Non-pigmented ciliary epithelial cell (primary cell): ENCODE measurements around the gene PIK3R1.

Experiments
- DNase-seq: peaks from one replicate; pipeline ENCODE4 v3.0.0-alpha.2; 2010; ENCODE audit warnings: low read depth

Gene PIK3R1

DNA sequence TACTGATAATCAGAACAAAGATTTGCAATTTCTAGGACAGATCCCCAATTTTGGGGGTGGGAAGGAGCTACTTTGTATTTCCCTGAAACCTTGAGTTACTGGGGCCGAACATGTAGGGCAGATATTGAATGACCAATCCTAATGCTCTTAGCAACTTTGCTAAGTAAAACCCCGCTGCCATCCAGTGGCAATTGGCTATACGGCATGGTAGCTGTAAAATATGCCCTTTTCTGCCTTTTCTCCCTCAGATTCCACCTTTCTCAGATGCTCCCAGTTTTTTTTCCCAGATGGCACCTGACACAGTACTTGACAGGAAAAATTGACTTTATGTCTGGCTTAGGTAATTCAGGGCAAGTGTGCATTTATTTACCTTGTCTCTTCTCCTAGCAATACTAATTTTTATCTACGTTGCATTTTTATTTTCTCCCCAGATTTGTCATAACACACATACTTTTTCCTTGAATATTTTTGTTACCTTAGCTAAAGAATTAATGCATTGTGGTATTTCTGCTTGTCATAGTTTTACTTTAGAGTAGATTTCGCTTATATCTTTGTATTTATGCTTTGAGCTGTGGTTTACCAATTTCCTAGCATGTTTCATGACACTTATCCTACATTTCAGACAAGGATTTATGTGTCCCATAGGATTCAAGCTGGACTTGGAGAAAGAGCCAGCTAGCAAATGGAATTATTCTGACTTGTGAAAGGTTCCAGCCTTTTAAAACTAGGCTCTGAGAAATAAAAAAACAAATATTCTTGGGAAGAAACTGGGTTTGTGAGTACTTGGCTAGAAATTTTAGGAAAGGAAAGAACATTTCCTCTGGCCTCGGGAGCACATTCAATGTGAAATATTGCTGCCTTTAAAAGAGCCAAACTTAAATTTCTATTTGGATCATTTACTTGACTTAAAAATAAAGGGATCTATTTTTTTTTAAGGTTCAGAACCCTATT, 37.4 kb downstream of the PIK3R1 start:
- no peak for DNase-seq

DNA sequence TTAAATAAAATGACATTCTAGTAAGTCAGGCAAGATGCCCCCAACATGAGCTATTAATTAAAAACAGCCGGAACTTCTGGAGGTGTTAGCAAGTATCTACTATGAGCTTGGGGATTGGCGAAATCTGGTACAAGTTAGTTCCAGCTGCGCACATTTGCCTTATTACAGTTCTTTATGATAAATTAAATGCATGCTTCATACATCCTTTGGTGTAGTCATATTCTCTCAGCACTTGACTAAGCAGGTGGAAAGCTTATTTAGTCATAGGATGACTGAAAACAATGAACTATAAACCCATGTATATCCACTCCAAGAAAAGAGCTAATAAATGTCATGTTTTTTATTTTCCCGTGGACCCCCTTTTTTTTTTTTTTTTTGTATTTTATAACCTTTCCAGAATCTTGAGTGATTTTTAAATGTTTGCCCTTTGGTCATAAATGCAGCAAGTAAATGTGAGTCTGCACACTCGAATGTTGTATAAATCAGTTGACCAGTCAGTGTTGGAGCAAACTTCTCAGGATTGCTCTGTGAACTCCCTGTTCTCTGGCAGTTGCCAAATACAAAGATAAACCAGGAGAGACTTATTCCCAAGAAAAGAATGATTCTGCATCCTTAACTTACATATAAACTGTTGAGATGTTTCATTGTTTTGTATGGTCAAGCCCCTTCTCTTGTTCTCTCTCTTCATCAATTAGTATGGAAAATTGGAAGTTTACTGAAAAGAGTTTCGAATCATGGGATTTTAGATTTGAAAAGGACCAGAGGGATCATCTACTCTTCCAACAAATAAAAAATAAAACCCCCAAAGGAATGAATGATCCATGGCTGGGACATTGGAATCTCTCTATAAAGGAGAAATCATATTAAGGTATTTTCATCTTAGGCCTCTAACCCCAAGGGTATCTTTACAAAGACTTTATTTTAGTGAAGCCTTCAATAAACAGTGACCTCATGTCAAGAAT, 38.3 kb downstream of the PIK3R1 start:
- no peak for DNase-seq

DNA sequence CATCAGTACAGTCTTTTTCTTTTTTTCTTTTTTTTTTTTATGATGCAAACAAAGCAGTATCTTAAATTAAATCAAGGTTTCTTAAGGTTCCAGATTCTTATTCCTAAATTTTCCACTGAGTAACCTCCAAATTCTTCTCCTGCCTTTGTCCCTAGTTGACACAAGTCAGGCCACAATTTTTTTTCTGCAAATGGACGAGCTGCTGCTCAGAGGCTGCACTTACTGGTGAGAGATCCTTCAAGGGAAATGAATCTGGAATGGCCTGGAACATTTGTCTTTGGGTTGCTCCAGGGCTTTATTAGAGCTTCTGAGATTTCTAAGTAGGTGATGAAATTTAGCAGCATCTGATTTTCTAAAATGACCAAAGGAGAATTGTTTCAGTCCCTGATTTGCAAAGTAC, 39.3 kb downstream of the PIK3R1 start:
- no peak for DNase-seq

DNA sequence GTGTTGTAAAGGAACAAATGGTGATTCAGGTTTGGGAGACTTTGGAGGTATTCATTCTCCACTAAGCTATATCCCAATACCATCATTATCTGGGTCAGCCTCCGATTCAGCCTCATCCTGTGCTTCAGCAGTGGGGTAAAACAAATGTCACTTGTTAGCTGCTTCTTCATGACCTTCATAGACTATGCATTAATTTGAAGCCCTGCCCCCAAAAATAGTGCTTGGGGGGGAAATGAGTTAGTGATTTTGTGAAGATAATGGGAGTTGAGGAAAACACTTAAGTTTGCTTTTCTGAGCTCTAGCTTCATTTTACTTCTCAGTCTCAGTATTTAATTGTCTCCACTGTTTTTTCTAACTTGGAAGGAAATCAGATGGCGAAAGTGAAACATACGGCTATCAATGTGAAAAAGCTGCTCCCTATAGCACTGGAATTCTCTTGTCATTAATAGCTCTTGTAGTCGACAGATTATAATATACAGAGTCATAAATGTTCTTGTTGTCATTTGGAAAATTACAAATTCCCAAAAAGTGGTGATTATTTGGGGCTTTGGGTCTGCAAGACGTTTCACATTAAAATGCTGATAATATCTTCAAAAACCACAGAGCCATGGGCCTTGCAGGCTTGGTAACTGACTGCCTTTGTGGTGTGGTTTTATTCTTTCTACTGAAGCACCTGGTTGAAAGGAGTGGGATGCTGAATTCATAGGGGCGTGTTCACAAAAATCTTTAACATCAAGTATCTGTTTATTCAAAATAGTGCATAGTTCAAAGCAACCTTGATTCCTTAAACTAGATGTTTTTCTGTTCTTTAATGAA, 40.0 kb downstream of the PIK3R1 start:
- DNase-seq, result no peak

DNA sequence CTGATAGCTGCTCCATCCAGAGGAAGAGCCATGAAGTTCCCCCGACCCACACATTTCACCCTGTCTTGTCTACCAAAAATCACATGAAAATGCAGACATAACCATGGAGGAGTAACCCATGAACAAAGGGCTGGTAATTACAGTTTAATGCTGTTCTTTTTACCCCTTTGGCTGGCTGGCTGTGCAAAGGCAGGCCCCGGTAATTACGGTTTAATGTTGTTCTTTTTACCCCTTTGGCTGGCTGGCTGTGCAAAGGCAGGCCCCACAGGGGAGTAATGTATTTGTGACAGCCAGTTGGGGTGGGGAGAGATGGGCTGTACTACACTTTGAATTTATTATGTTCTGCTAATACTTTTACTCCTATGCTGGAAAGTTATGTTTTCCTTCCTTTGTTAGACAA, 41.7 kb downstream of the PIK3R1 start:
- DNase-seq, result no peak

DNA sequence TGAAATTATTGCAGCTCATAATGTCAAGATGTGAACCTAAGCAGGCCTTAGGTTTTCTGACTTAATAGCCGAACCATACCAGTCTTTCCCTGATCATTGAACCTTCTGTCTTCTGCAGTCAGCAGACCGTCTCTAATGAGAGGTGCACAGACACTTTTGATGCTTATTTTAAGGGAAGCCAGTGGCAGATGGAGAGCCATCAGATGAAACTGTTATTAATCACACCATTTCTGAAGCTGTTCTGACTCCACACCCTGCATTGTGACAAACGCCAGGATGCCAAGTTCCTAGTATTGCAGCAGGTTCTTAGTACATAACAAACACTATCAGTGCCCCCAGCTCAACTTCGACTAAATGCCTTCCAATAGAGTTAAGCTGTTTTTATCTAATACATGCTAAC, 43.0 kb downstream of the PIK3R1 start:
- no peak for DNase-seq

DNA sequence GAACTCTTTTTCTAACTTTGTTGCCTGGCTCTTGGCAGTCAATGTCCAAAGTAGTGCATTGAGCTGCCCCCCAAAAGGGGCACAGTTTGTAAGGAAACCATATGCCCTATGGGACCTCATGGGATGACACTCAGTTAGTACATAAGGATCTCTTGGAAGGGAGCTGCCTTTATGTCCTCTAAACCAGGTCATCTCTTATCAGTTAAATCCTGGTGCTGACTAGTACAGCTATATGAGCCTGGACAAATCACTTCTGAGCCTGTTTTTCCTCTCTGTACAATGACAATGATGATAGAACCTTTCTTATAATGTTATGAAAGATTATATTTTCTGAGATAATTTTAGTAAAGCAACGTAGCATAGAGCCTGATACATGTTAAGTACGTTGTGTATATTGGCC, 44.1 kb downstream of the PIK3R1 start:
- DNase-seq, result no peak

DNA sequence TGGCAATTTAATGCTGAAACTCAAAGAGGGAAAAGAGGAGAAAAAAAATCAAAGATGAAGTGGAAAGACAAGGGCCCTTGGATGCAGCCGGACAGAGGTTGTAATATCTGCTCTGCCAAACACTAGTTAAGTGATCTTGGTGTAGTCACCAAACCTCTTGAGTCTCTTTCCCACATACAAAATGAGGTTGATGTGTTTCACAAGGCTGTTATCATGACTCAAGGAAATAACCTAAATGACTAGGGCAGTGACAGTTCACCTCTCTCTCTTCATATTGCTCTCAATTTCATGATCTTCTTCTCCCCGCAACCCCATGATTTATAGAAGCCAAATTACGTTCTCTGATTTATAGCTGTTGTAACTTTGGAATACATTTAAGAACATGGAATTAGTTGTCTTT, 44.9 kb downstream of the PIK3R1 start:
- no peak for DNase-seq

DNA sequence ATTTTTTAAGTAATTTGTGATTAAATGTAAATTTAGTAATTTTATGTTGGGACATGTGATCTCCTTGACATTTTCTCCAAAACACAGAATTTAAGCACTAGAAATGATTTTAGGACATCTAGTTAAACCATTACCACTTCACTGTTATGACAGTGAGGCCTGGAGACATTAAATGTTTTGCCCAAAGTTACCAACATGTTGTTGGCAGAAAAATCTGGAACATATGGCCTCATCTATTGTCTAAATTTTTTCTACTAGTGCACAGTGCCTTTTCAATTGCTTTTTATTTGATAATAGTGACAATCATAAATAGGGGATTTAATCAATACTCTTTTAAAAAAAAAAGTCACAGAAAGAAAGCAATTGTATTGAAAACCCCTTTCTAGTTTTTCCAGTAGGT, 45.6 kb downstream of the PIK3R1 start:
- DNase-seq, result no peak

DNA sequence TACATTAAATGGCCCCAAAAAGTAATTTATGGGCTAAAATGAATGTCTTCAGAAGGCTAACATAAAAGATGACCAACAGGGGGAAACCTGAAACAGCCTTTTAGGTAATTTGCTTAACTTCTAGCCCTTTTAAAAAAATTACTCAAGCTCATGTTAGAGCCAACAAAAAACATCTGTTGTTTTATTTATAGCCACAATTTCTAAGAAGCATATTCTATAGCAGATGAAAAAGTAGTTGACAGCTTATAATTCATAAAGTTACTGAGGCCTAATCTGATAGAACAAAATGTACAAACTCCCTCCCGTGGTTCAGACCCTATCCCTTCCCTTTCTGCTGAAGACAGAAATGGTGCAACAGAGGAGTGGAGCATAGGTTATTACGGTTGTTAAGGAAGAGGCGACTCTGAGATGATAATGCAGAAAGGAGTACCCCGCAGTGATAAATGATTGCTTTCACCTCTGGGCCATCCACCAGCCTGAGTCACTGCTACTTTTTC, 46.1 kb downstream of the PIK3R1 start:
- no peak for DNase-seq

DNA sequence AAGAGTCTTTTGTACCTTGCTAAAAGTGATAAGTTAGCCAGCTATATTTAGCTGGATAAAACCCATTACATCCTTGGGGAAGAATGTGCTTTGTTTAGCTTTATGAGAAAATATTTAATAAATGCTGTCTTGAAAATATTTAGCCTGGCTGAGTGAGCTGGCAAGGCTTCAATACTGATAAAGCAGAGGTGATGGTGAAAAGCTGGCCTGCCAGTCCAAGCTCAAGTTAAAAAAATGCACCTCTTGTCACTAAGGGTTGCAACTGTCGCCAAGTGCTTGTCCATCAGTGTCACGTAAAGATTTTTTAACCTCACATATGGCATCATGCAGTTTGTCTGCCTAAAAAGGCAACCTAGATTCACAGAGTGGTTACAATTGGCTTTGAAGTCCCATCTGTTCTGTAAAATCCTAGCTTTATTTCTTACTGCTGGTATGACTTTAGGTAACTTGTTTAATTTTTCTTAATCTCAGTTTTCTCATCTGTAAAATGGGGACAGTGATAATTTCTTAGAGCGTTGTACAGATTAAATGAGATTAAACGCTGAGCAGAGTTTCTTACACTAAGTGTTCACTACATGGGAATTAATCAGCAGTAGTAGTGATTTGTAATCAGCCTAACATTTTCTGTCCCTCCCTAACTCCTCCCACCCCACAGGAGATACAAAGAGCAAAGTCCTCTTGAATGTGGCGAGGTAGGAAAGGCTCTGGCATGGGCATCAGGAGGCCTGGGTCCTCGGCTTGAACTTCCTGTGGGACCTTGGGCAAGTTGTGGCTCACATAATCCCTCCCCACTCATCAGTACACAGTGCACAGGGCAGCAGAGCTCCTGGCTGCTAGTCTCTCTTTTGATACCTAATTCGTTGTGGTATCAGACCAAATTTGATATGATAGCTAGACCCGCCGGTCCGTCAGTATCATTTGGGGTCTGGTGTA, 48.7 kb downstream of the PIK3R1 start:
- DNase-seq, result peak; percentile 50

DNA sequence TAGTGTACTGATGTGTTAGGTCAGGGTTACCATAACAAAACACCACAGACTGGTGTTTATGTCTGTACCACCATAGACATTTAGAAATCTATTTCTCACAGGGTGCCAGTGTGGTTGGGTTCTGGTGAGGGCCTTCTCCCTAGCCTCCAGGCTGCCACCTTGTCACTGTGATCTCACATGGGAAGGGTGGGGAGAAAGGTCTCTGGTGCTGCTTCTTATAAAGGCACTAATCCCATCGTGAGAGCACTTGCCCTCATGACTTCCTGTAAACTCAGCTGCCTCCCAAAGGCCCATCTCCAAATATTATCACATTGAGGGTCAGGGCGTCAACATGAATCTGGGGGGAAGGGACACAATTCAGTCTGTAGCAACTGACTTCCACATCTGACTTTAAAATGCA, 49.8 kb downstream of the PIK3R1 start:
- no peak for DNase-seq

DNA sequence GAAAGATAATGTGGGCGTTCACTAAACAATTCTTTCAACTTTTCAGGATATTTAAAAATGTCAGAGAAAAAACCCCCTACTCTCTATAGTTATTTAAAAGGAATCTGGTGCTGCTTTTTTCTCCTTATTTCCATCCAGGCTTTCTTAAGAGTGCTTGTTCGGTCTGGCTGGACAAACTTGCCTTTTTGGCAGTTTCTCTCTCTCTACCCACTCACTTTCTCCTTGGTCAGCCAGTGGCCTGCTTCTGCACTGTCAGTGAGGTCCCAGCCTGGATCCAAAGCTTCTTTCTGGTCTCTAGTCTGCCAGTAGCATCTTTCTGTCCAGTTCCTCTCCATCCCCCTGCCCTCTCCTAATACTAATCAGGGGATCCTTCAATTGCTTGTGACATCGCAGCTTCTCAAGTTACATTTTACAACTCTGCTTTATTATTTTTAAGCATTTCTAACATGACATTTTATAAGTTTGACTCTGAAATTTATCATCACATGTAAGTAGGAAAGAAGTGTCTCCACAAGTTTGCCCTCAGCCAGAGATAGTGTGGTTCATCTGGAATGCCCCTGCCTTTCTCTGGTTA, 50.4 kb downstream of the PIK3R1 start:
- DNase-seq, result no peak

DNA sequence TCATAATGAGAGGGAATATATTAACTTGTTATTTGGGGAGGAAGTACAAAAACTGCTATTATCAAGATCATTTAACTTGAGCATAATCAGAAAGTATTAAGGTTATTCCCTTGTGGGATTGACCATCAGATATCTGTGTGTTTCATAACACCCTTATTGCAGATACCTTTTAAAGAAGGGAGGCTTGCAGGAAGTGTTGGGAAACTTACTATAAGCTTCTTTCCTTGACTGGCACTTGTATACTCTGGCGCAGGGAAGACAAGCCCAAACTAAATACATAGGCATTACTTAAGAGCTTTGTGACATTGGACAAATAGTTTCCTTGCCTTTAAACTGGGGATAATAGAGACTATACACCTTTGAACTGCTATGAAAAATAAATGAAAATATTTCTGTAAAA, 50.9 kb downstream of the PIK3R1 start:
- DNase-seq, result no peak

DNA sequence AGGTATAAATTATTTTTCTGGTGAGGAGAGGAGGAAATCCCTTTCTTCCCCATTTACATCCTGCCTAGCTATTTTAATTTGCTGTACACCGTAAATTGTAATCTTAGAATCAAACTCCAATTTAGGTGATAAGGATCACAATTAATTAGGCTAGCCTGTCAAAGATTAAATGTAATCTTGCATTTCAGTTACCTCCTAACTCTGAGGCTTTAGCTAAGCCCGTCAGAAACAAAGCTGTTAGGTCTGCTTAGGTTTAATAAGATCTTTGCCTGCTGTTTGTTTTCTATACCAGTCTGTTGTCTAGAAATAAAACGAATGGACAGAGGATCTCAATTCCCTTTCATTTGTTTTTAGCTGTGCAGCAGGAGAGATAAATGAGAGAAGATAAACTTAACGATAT, 51.5 kb downstream of the PIK3R1 start:
- no peak for DNase-seq

DNA sequence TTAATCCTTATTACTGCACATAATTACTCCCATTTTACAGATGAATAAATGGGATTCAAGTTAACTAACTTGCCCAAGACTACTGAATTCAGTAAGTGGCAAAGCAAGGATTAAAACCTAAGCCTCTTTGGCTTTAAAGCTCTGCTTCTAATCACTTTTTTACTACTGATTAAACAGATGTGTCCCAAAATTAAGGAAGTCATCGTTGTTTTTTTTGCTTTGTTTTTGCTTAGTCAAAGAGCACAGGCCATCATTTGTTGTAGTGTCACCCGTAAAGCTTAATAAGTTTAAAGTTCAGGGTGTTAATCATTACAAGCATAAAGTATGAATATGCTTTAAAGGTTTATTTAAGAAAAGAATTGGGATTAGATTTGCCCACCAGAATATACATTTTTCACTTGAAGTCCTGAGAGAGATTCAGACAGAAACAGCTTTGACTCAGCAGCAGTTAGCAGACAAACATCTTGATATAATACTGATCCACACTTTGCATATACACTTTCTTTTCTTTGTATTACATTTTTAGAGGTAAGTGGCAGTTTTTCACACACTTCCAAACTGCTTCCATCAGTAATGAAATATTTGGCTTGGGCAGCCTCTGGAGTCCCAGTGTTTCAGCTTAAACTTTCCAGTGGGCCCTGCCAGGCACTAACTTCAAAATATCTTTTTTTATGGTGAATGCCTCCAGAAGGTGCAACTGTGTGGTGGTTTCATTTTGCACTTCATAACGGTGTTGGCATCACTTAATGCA, 52.7 kb downstream of the PIK3R1 start:
- no peak for DNase-seq

DNA sequence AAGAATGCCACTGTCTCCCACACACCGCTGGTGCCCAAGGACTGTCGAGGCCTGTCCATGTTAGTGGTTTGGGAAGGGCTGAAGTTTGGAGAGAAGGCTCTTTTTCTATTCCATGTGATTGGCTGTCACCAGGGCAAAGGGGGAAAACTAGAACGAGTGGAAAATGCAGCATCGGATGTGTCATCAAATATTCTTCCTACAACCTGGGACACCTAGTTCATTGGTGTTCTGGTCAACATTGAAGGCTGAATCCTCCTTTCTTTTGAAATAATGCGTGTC, 53.2 kb downstream of the PIK3R1 start:
- DNase-seq, result no peak

DNA sequence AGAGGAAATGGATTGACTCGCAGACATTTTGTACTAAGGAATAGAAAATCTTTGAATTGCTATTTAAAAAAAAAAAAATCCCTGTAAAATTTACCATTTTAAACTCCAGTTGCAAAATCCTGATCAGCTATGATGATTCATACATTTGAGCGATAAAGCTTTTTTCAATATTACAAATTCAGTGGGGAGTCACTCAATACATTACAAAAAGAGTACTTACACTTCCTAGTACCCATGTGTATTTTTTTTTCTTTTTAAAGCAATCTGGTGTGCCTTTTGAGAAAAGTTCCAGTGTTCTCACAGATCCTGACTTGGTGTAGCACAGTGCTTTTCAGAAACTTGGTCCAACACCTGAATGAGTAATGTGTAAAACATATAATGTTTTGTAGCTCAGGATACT, 54.3 kb downstream of the PIK3R1 start:
- no peak for DNase-seq

DNA sequence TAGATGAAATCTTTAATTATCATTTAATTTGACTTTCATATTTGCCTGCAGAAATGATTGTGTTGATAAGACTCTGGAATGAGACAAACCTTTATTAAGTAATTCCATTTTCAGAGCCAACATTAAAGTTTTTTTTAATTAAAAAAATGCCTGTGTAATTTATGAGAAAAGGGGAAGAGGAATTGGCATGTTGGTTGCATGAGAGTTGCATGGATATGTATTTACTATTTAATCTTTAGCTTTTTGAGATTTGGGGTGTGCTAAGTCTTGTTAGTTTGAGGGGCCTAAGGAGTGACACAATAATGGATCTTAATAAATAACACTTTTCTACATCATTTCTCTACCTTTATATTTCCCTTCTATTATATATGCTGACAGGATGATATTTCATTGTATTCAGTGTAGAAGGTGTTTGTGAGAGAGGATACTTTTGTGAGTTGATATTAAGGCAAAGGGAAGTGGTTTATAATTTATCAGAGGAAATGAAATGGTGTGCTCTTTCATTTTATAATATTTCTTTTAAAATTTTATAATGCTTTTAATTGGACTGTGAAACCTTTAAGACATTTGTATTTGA, 54.9 kb downstream of the PIK3R1 start:
- no peak for DNase-seq

DNA sequence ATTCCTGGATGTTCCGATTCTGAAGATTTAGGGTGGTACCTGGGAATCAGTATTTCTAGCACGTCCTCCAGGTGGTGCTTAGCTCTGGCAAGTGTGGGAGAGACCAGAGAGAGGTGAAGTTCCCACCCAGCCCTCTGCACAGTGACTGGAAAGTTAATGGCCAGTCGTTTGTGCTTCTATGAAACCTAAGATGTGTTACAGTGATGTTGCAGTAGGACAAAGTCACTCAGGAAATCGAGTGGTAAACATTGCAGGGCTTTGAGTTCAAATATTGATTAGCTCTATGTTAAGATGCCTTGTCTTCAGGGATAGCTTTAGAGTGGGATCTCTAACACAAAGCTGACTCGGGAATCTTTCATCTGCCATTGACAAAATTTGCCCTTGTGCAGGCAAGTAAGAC, 55.6 kb downstream of the PIK3R1 start:
- no peak for DNase-seq
